H1 (cell line): Measurements from ENCODE around the gene ABCA1.

Experiments
- BRCA1 ChIP-seq: IDR thresholded peaks from 2 replicates; pipeline ENCODE4 v1.6.1; 2012; ENCODE audit warnings: low read depth, low read length, improper control_type of control experiment
- CREB1 ChIP-seq: IDR thresholded peaks from 2 replicates; pipeline ENCODE4 v1.6.1; 2012; ENCODE audit warnings: inconsistent platforms
- EZH2 ChIP-seq: fragments of 200-600 bp; sonication (generic); IDR thresholded peaks from 2 replicates; pipeline ENCODE4 v1.7.1; 2012; ENCODE audit warnings: low read depth, mild to moderate bottlenecking, moderate library complexity, low read length, inconsistent platforms; ENCODE audit not compliant: severe bottlenecking
- GTF2F1 ChIP-seq: IDR thresholded peaks from 2 replicates; pipeline ENCODE4 v1.6.1; 2012; ENCODE audit warnings: low read depth, low read length, improper control_type of control experiment, borderline replicate concordance
- NANOG ChIP-seq: IDR thresholded peaks from 2 replicates; pipeline ENCODE4 v1.6.1; 2011; ENCODE audit warnings: low read length, low read depth, mild to moderate bottlenecking, inconsistent platforms; ENCODE audit not compliant: insufficient read depth, poor library complexity, severe bottlenecking
- POLR2A ChIP-seq, 2 experiments: IDR thresholded peaks; 1 replicate in 1 of 2; 2 replicates in 1 of 2; pipeline ENCODE4 v1.6.1; 2011; ENCODE audit warnings: low read depth in 2 of 2, low read length in 2 of 2, mild to moderate bottlenecking in 2 of 2; ENCODE audit errors: control extremely low read depth in 1 of 2
- RBBP5 ChIP-seq: IDR thresholded peaks from 2 replicates; pipeline ENCODE4 v1.7.1; 2012; ENCODE audit warnings: low read depth, mild to moderate bottlenecking, inconsistent platforms, low read length, moderate library complexity, borderline replicate concordance
- RFX5 ChIP-seq: IDR thresholded peaks from 2 replicates; pipeline ENCODE4 v1.6.1; 2011; ENCODE audit warnings: low read depth, low read length, improper control_type of control experiment, borderline replicate concordance
- SIN3A ChIP-seq, 2 experiments: IDR thresholded peaks in 1 of 2; conservative IDR thresholded peaks in 1 of 2; 2 replicates each; pipeline ENCODE4 v1.6.1; 2011 to 2012; ENCODE audit warnings: low read length in 2 of 2, improper control_type of control experiment in 1 of 2, low read depth in 1 of 2, mild to moderate bottlenecking in 1 of 2
- TBP ChIP-seq: IDR thresholded peaks from 2 replicates; pipeline ENCODE4 v1.6.1; 2011; ENCODE audit warnings: low read depth, low read length, improper control_type of control experiment
- USF2 ChIP-seq: IDR thresholded peaks from 2 replicates; pipeline ENCODE4 v1.6.1; 2011; ENCODE audit warnings: low read length, improper control_type of control experiment
- YY1 ChIP-seq: IDR thresholded peaks from 2 replicates; pipeline ENCODE4 v1.6.1; 2011; ENCODE audit warnings: low read depth, mild to moderate bottlenecking, low read length
- TF ChIP-seq, protein P1 (sequence below), 3 experiments: IDR thresholded peaks; 1 replicate in 2 of 3; 2 replicates in 1 of 3; pipeline versions ENCODE4 v1.5.1 to v1.6.1; 2011; ENCODE audit warnings: low read length in 3 of 3, mild to moderate bottlenecking in 3 of 3, inconsistent platforms in 2 of 3, low read depth in 1 of 3, moderate library complexity in 1 of 3; ENCODE audit not compliant: insufficient read depth in 1 of 3; ENCODE audit errors: control extremely low read depth in 1 of 3
- TF ChIP-seq, protein P2 (sequence below): IDR thresholded peaks from 2 replicates; pipeline ENCODE4 v1.6.1; 2011; ENCODE audit warnings: low read depth, mild to moderate bottlenecking, low read length; ENCODE audit not compliant: insufficient read depth

- TF ChIP-seq, protein P1, sequence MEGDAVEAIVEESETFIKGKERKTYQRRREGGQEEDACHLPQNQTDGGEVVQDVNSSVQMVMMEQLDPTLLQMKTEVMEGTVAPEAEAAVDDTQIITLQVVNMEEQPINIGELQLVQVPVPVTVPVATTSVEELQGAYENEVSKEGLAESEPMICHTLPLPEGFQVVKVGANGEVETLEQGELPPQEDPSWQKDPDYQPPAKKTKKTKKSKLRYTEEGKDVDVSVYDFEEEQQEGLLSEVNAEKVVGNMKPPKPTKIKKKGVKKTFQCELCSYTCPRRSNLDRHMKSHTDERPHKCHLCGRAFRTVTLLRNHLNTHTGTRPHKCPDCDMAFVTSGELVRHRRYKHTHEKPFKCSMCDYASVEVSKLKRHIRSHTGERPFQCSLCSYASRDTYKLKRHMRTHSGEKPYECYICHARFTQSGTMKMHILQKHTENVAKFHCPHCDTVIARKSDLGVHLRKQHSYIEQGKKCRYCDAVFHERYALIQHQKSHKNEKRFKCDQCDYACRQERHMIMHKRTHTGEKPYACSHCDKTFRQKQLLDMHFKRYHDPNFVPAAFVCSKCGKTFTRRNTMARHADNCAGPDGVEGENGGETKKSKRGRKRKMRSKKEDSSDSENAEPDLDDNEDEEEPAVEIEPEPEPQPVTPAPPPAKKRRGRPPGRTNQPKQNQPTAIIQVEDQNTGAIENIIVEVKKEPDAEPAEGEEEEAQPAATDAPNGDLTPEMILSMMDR (IDR thresholded peaks at IDR 0.05; ENCODE audit: control extremely low read depth in 1 of 3, insufficient read depth in 1 of 3, low read depth in 1 of 3, low read length in 3 of 3), result no peak
- TF ChIP-seq POLR2A (IDR thresholded peaks at IDR 0.05; ENCODE audit: control extremely low read depth in 1 of 2, low read depth in 2 of 2, low read length in 2 of 2) (no peak), USF2 (no peak), RBBP5 (no peak), GTF2F1 (no peak), SIN3A (conservative IDR thresholded peaks at IDR 0.05 in 1 of 2, IDR thresholded peaks at IDR 0.05 in 1 of 2; ENCODE audit: low read depth in 1 of 2, low read length in 2 of 2) (no peak), EZH2 (no peak), YY1 (no peak), RFX5 (no peak), CREB1 (no peak), TBP (no peak), NANOG (no peak), BRCA1 (no peak)
- TF ChIP-seq, protein P2, sequence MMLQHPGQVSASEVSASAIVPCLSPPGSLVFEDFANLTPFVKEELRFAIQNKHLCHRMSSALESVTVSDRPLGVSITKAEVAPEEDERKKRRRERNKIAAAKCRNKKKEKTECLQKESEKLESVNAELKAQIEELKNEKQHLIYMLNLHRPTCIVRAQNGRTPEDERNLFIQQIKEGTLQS, result no peak
These were observed 22.6 kb downstream of the ABCA1 start for GRCh38 chr9:104905153-104905901.
